Esophagus squamous epithelium (tissue), 5 donors: ENCODE data around the gene RALGPS1. TPM values are rescaled to one million over a fixed set of nuclear protein-coding genes. Genes with fewer than 3 reads are reported as not detected.

Experiments
- DNase-seq: peaks from one replicate; lab custom pipeline; 2025; lab: John Stamatoyannopoulos, UW
- H3K27ac ChIP-seq, 4 donors: fragments of 200-600 bp; sonication (generic); one replicate each; pipeline ENCODE4 v1.5.1; 2016 to 2019; ENCODE audit warnings: mild to moderate bottlenecking in 1 of 4
- H3K27me3 ChIP-seq, 4 donors: fragments of 200-600 bp; sonication (generic); 1 replicate in 3 of 4; 2 replicates in 1 of 4; pipeline versions ENCODE4 v1.5.1 to v1.6.0; 2017 to 2021; ENCODE audit warnings: antibody characterized with exemption in 1 of 4
- H3K36me3 ChIP-seq, 3 donors: fragments of 200-600 bp; sonication (generic); one replicate each; pipeline ENCODE4 v1.5.1; 2016 to 2019
- H3K4me1 ChIP-seq, 3 donors: fragments of 200-600 bp; sonication (generic); one replicate each; pipeline ENCODE4 v1.5.1; 2017 to 2019
- H3K4me3 ChIP-seq, 4 donors: fragments of 200-600 bp; sonication (generic); 1 replicate in 3 of 4; 2 replicates in 1 of 4; pipeline ENCODE4 v1.5.1; 2016 to 2019; ENCODE audit warnings: mild to moderate bottlenecking in 2 of 4, moderate library complexity in 1 of 4
- H3K9me3 ChIP-seq, 3 donors: fragments of 200-600 bp; sonication (generic); one replicate each; pipeline ENCODE4 v1.5.1; 2016 to 2019
- POLR2A ChIP-seq, 4 donors: fragments of 450-650 bp; IDR thresholded peaks; one replicate each; pipeline ENCODE4 v1.6.1; 2017; ENCODE audit warnings: antibody characterized with exemption in 4 of 4, mild to moderate bottlenecking in 4 of 4, moderate library complexity in 3 of 4
- WGBS, 2 donors: methylation state at CpG; one replicate each; pipeline ENCODE4 v1.1.5; 2018; 5-methylcytosine and 5-hydroxymethylcytosine counted together
- intact Hi-C: fragments of 100-400 bp; cut with DNase I; formaldehyde crosslinking; loops from one replicate; pipeline ENCODE4 v1.15.0; 2022
- total RNA-seq, 4 donors: library from RNA; depleted of rRNA; stranded (reverse); fragments of >200 nt; gene quantifications; one replicate each; pipeline ENCODE4 v1.1.0, GENCODE V29; 2016
- TF ChIP-seq, protein P1 (sequence below), 6 experiments: fragments of 450-650 bp in 4 of 6; fragments of 200-600 bp in 2 of 6; sonication (generic) in 2 of 6; IDR thresholded peaks; one replicate each; pipeline ENCODE4 v1.5.1; 2016 to 2019; ENCODE audit warnings: antibody characterized with exemption in 6 of 6, mild to moderate bottlenecking in 4 of 6, moderate library complexity in 4 of 6
- donor health status: DM: yes; HTN: yes; CAD: no.

RALGPS1 gene
- total RNA-seq, 4 donors from 2014 or later, result 3.0 to 16.4 (median 10.6) TPM

DNA sequence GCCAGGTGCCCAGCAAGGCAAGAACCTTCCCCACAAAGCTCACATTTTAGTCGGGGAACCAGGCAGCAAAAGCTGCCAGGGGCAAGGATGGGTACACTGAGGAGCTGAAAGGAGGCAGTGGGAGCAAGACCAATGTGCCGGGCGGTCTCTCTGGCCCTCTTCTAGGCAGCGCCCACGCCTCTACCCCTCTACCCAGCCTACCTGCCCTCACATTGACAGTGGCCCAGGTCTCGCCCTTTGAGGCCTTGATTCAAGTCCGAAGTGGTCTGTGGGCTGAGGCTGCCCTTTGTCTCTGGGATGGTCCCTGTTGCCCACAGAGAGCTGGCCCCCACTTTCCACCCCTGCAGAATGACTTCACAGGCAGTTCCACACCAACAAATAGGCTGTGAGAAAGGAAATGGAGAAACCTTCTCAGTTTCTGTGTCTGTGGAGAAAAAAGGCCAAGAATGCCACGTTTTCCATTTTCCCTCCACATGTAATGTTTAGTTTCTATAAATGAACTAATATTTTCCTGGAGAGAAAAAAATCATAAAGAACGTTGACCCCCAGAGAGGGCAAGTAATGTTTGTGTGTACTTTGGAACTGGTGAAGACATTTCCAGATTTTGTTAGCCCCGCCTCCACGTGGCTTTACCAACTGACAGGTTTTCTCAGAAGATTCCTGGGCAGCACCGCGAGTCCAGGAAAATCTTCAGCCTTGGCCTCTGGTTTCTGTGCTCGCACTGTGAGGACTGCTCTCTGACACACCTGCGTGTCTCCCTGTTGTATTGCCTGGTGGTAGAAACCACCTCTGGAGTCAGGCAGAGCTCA is 265.3 kb downstream of the RALGPS1 start:
- 80 to 81% methylated on average over 13 to 15 of the region's 15 CpGs for WGBS, 2 donors
- intact Hi-C loops, result no loop called here
- peaks cover 0 to 6% (median 0%) of the 10 kb centered on the region in 3 donors for H3K36me3 ChIP-seq
- no peaks in the 10 kb centered on the region for H3K9me3 ChIP-seq
- no peak for DNase-seq
- peaks cover 7 to 51% (median 27%) of the 10 kb centered on the region in 3 donors for H3K4me1 ChIP-seq
- H3K27me3 ChIP-seq, result no peaks in the 10 kb centered on the region
- TF ChIP-seq, protein P1, sequence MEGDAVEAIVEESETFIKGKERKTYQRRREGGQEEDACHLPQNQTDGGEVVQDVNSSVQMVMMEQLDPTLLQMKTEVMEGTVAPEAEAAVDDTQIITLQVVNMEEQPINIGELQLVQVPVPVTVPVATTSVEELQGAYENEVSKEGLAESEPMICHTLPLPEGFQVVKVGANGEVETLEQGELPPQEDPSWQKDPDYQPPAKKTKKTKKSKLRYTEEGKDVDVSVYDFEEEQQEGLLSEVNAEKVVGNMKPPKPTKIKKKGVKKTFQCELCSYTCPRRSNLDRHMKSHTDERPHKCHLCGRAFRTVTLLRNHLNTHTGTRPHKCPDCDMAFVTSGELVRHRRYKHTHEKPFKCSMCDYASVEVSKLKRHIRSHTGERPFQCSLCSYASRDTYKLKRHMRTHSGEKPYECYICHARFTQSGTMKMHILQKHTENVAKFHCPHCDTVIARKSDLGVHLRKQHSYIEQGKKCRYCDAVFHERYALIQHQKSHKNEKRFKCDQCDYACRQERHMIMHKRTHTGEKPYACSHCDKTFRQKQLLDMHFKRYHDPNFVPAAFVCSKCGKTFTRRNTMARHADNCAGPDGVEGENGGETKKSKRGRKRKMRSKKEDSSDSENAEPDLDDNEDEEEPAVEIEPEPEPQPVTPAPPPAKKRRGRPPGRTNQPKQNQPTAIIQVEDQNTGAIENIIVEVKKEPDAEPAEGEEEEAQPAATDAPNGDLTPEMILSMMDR (IDR thresholded peaks at IDR 0.05), result no peak
- no peak for TF ChIP-seq POLR2A (IDR thresholded peaks at IDR 0.05)
- no peak overlapping the region for H3K27ac ChIP-seq
- H3K4me3 ChIP-seq, result no peak overlapping the region

DNA sequence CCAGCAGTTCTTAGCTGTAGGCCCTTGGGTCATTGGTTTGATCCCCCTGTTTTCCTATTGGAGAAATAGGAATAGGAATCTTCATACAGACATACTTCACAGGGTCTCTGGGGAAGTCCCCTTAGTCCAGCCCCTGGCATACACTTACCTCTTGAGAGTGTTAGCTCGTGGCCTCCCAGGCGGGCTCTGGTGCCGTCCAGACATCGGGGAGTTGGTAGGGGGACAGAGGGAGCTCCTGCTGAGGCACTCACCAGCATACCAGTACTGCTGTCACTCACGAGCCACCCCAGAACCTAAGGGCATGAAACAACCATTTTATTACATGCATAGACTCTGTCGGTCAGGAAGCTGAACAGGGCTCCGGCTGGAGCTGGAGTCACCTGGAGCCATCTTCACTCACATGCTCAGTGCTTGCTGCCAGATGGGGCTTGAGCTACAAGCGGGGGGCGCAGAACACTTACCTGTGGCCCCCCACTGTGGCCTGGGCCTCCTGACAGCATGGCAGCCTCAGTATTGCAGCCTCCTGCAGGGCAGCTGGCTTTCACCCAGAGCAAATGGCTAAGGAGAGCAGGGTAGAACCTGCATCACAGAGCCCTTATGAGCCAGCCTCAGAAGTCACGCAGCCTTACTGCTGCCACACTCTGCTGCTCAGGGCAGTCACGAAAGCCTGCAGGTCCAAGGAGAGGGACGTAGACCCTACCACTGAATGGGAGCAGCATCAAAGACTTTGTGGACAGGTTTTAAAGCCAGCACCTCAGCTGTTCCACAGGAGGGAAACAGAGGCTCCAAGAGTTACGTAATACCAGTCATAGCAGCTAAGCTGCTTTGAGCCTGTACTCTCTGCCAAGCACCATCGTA is 266.1 kb downstream of the RALGPS1 start:
- 86 to 87% methylated on average over 7 to 8 of the region's 14 CpGs for whole genome bisulfite sequencing, 2 donors
- Histone ChIP-seq H3K4me3 (no peak overlapping the region), H3K4me1 (peaks cover 7 to 60% (median 36%) of the 10 kb centered on the region in 3 donors), H3K27me3 (no peaks in the 10 kb centered on the region), H3K36me3 (no peaks in the 10 kb centered on the region), H3K27ac (peak overlapping the region in 2 of 4 donors; percentile 38 to 55), H3K9me3 (no peaks in the 10 kb centered on the region)
- no peak for DNase-seq
- intact Hi-C loops, result no loop called here
- no peak for TF ChIP-seq POLR2A (IDR thresholded peaks at IDR 0.05)
- TF ChIP-seq, protein P1 (IDR thresholded peaks at IDR 0.05), result no peak

DNA sequence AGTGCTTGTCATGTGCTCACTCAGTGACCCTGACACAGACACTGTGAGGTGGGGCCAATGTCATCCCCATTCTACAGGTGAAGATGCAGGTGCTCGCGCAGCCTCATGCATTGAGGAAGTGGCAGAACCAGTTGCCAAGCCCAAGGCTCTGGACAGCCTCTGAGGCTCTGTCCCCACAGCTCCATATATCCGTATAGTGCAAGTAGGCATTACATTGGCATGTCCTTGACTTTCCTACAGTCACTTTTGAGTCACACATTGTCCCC is 266.7 kb downstream of the RALGPS1 start:
- Histone ChIP-seq H3K4me3 (no peak overlapping the region), H3K9me3 (no peaks in the 10 kb centered on the region), H3K27me3 (no peaks in the 10 kb centered on the region), H3K4me1 (peaks cover 7 to 65% (median 39%) of the 10 kb centered on the region in 3 donors), H3K27ac (peak overlapping the region in 2 of 4 donors; percentile 34 to 61), H3K36me3 (no peaks in the 10 kb centered on the region)
- TF ChIP-seq POLR2A (IDR thresholded peaks at IDR 0.05), result no peak
- TF ChIP-seq, protein P1 (IDR thresholded peaks at IDR 0.05), result no peak
- 74% methylated on average over 2 of the region's 3 CpGs; no CpG with 5 or more reads in 1 of the 2 donors for WGBS, 2 donors
- DNase-seq, result no peak
- intact Hi-C loops, result no loop called here

DNA sequence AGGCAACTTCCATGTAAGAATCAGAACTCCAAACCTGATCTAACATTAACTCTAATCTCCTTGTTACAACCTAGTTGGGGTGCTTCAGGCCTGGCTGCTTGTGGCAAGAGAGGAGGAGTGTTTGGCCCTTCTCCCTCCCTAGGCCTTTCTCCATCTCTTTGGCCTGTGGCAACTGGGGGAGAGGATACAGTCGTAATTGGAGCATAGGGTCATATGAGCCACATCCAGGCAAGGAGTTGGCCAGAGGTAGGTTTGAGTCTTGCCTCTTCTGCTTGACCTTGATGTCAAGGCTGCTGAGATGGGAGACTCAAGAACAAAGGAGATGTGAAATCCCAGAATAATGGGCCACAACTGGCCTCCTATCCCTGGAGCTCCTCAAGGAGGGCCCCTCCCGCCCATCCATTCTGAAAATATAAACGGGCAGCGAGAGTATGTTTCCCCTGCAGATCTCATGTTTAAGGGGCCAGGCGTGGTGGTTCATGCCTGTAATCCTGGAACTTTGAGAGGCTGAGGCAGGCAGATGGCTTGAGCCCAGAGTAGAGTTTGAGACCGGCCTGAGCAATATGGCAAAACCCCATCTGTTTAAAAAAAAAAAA is 267.1 kb downstream of the RALGPS1 start:
- Histone ChIP-seq H3K36me3 (no peaks in the 10 kb centered on the region), H3K4me1 (peaks cover 8 to 70% (median 44%) of the 10 kb centered on the region in 3 donors), H3K27me3 (no peaks in the 10 kb centered on the region), H3K27ac (peak overlapping the region in 2 of 4 donors; percentile 34 to 61), H3K4me3 (no peak overlapping the region), H3K9me3 (no peaks in the 10 kb centered on the region)
- no peak for DNase-seq
- intact Hi-C loops, result no loop called here
- 83 to 92% methylated on average over 6 of the region's 6 CpGs for WGBS, 2 donors
- no peak for TF ChIP-seq POLR2A (IDR thresholded peaks at IDR 0.05)
- TF ChIP-seq, protein P1 (IDR thresholded peaks at IDR 0.05), result no peak
